ENCODE measurements around the gene UROD.

Gene UROD

DNA sequence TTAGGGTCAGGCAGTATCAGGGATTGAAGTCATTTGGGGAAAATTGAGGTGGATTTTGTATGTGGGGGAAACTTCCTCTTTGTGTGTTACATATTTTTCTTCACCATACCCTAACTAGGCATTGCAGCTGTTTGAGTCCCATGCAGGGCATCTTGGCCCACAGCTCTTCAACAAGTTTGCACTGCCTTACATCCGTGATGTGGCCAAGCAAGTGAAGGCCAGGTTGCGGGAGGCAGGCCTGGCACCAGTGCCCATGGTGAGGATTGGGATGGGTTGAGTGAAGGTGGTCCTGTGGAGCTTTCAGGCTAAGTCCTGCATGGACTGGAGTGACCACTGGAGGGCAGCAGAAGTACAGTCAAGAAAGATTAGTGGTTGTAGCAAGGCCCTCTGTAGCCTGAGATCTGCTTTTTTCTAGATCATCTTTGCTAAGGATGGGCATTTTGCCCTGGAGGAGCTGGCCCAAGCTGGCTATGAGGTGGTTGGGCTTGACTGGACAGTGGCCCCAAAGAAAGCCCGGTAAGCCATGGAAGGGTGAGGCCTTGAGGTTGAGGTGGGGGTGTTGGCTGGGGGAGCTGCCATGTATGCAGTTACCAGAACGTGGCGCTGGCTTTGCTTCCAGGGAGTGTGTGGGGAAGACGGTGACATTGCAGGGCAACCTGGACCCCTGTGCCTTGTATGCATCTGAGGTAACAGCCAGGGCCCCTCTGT lies 2.4 kb downstream of the UROD start:
- Histone ChIP-seq H4K20me1 (ENCODE audit: insufficient read depth, low read length) (no peaks in the 10 kb centered on the region), H3K4me3 (ENCODE audit: low read length) (no peak overlapping the region), H3K27me3 (ENCODE audit: low read depth, low read length) (no peaks in the 10 kb centered on the region), H3K79me2 (ENCODE audit: low read length) (no peaks in the 10 kb centered on the region; the same call in 1 of the 2 replicates), H3K9me3 (ENCODE audit: insufficient read depth, low read length) (no peaks in the 10 kb centered on the region), H3K9ac (ENCODE audit: low read length) (no peak overlapping the region), H3K4me2 (ENCODE audit: low read length) (no peak overlapping the region), H3K4me1 (ENCODE audit: low read length) (peaks cover 16% of the 10 kb centered on the region), H2AFZ (ENCODE audit: low read depth, low read length) (no peak overlapping the region), H3K36me3 (replicated peaks; ENCODE audit: low read depth, low read length) (no peaks in the 10 kb centered on the region), H3K27ac (ENCODE audit: low read length) (no peak overlapping the region)
- TF ChIP-seq, protein P1, sequence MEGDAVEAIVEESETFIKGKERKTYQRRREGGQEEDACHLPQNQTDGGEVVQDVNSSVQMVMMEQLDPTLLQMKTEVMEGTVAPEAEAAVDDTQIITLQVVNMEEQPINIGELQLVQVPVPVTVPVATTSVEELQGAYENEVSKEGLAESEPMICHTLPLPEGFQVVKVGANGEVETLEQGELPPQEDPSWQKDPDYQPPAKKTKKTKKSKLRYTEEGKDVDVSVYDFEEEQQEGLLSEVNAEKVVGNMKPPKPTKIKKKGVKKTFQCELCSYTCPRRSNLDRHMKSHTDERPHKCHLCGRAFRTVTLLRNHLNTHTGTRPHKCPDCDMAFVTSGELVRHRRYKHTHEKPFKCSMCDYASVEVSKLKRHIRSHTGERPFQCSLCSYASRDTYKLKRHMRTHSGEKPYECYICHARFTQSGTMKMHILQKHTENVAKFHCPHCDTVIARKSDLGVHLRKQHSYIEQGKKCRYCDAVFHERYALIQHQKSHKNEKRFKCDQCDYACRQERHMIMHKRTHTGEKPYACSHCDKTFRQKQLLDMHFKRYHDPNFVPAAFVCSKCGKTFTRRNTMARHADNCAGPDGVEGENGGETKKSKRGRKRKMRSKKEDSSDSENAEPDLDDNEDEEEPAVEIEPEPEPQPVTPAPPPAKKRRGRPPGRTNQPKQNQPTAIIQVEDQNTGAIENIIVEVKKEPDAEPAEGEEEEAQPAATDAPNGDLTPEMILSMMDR (IDR thresholded peaks at IDR 0.05; ENCODE audit: low read depth, low read length), result peak; percentile 84
- TF ChIP-seq EZH2phosphoT487 (IDR thresholded peaks at IDR 0.05; ENCODE audit: low read depth), result no peak

DNA sequence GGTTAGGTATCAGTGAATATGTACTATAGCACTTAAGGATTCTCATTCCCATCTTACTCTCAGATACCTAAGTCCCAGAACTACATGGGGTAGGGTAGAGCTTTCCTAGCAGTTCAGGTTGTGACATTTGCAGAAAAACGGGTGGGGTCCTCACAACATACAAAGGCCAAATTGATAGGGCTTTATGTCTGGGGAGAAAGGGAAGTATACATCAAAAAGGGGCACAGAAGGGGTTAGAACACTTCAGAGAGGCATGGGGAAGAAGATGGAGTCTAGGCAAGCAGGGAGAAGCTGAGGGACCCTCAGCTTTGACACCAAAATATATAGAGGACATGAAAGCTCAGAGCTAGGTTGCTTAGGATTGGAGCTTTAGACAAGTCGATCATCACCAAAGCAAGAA lies 3.6 kb downstream of the UROD start:
- H3K79me2 ChIP-seq (ENCODE audit: low read length), result no peaks in the 10 kb centered on the region; the same call in 1 of the 2 replicates
- H4K20me1 ChIP-seq (ENCODE audit: insufficient read depth, low read length), result no peaks in the 10 kb centered on the region
- no peak overlapping the region for H3K9ac ChIP-seq (ENCODE audit: low read length)
- no peak overlapping the region for H3K4me3 ChIP-seq (ENCODE audit: low read length)
- no peaks in the 10 kb centered on the region for H3K27me3 ChIP-seq (ENCODE audit: low read depth, low read length)
- H3K4me2 ChIP-seq (ENCODE audit: low read length), result no peak overlapping the region
- no peaks in the 10 kb centered on the region for H3K36me3 ChIP-seq (replicated peaks; ENCODE audit: low read depth, low read length)
- TF ChIP-seq, protein P1 (IDR thresholded peaks at IDR 0.05; ENCODE audit: low read depth, low read length), result no peak
- no peak for TF ChIP-seq EZH2phosphoT487 (IDR thresholded peaks at IDR 0.05; ENCODE audit: low read depth)
- no peak overlapping the region for H3K27ac ChIP-seq (ENCODE audit: low read length)
- H3K9me3 ChIP-seq (ENCODE audit: insufficient read depth, low read length), result no peaks in the 10 kb centered on the region
- no peak overlapping the region for H2AFZ ChIP-seq (ENCODE audit: low read depth, low read length)
- H3K4me1 ChIP-seq (ENCODE audit: low read length), result peaks cover 12% of the 10 kb centered on the region

DNA sequence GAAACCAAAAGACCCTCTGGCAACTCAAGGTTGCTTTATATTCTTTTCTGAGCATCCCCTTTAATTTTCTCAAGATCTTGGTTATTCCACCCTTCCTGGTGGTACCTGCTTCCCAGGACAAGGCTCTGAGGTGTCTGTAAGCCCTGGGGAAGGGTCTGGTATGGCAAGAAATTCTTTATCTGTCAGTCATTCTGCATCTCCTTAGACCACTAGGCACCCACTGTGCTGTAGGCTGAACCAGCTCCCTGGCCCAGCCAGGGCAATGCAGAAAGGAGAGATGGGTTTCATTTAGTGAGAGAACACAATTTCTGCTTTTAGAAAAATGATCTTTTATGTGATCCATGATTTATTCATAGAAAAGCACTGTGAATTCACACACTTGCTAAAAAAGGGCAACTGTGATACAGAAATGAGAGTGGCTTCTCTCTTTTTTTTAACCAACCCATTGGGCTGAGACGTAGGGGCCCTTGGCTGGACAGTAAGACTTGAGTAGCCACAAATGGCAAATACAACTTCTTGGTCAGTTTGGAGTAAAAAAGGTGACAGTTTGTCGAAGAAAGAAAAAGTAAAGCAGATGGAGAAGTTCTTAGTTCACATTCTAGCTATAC lies 4.1 kb downstream of the UROD start:
- no peak overlapping the region for H2AFZ ChIP-seq (ENCODE audit: low read depth, low read length)
- no peak overlapping the region for H3K4me3 ChIP-seq (ENCODE audit: low read length)
- H3K4me1 ChIP-seq (ENCODE audit: low read length), result peaks cover 12% of the 10 kb centered on the region
- H3K4me2 ChIP-seq (ENCODE audit: low read length), result no peak overlapping the region
- no peaks in the 10 kb centered on the region for H3K9me3 ChIP-seq (ENCODE audit: insufficient read depth, low read length)
- no peaks in the 10 kb centered on the region; the same call in 1 of the 2 replicates for H3K79me2 ChIP-seq (ENCODE audit: low read length)
- H3K27ac ChIP-seq (ENCODE audit: low read length), result no peak overlapping the region
- TF ChIP-seq, protein P1 (IDR thresholded peaks at IDR 0.05; ENCODE audit: low read depth, low read length), result no peak
- TF ChIP-seq EZH2phosphoT487 (IDR thresholded peaks at IDR 0.05; ENCODE audit: low read depth), result no peak
- H3K27me3 ChIP-seq (ENCODE audit: low read depth, low read length), result no peaks in the 10 kb centered on the region
- H4K20me1 ChIP-seq (ENCODE audit: insufficient read depth, low read length), result no peaks in the 10 kb centered on the region
- no peak overlapping the region for H3K9ac ChIP-seq (ENCODE audit: low read length)
- no peaks in the 10 kb centered on the region for H3K36me3 ChIP-seq (replicated peaks; ENCODE audit: low read depth, low read length)

DNA sequence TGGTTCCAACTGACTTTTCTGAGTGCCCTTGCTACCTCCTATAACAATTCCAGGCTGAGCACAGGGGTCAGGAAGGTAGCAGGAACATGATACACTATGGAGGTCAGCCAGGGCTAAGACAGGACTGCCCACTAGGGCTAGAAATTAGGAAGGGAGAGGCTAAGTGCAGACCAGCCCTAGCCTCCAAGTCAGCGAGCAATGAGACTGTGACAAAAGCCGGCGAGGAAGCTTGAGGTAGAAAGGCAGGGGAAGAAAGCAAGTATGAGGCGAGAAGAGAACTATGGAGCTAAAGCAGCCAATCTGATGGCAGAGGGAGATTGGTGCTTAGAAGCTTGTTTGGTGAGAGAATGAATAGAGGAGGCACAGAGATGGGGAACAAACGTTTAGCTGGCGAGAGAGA lies 4.7 kb downstream of the UROD start:
- Histone ChIP-seq H3K9me3 (ENCODE audit: insufficient read depth, low read length) (no peaks in the 10 kb centered on the region), H3K4me2 (ENCODE audit: low read length) (no peak overlapping the region), H3K4me1 (ENCODE audit: low read length) (peaks cover 6% of the 10 kb centered on the region), H4K20me1 (ENCODE audit: insufficient read depth, low read length) (no peaks in the 10 kb centered on the region), H2AFZ (ENCODE audit: low read depth, low read length) (no peak overlapping the region), H3K9ac (ENCODE audit: low read length) (no peak overlapping the region), H3K79me2 (ENCODE audit: low read length) (no peaks in the 10 kb centered on the region; the same call in 1 of the 2 replicates), H3K4me3 (ENCODE audit: low read length) (no peak overlapping the region), H3K27me3 (ENCODE audit: low read depth, low read length) (no peaks in the 10 kb centered on the region), H3K27ac (ENCODE audit: low read length) (no peak overlapping the region), H3K36me3 (replicated peaks; ENCODE audit: low read depth, low read length) (no peaks in the 10 kb centered on the region)
- no peak for TF ChIP-seq EZH2phosphoT487 (IDR thresholded peaks at IDR 0.05; ENCODE audit: low read depth)
- TF ChIP-seq, protein P1 (IDR thresholded peaks at IDR 0.05; ENCODE audit: low read depth, low read length), result no peak

Data from OCI-LY3 (cell line).